ENCODE results near the gene SMIM41. TPM values are rescaled to one million over a fixed set of nuclear protein-coding genes. Genes with fewer than 3 reads are reported as not detected.
A peak's percentile ranks its signal among the peaks of the same experiment; 100 is the strongest.

Gene SMIM41
- total and polyA plus RNA-seq, 7 donors = 0.41 to 5.7 (median 0.88) TPM; not detected in 3

- peak; percentile 97 for DNase-seq
- Histone ChIP-seq H3K4me1 (peaks cover 0 to 56% (median 41%) of the 10 kb centered on the region in 4 donors), H3K36me3 (no peaks in the 10 kb centered on the region), H3K27me3 (no peaks in the 10 kb centered on the region), H3K9me3 (no peaks in the 10 kb centered on the region), H3K4me3 (peak overlapping the region in 2 of 4 donors; percentile 1 to 11), H3K27ac (peak overlapping the region; percentile 90 to 96 (median 92))
- intact Hi-C loops (cut with DNase I) = no loop called here
- 80 to 82% methylated on average over 18 of the region's 18 CpGs for WGBS, 2 donors
- TF ChIP-seq POLR2AphosphoS5 (IDR thresholded peaks at IDR 0.05) (peak; percentile 66 to 87 (median 78)), POLR2A (IDR thresholded peaks at IDR 0.05) (peak in 1 of 2 donors; percentile 40), EP300 (IDR thresholded peaks at IDR 0.05) (peak; percentile 58 to 96 (median 75))
- TF ChIP-seq, protein P1, sequence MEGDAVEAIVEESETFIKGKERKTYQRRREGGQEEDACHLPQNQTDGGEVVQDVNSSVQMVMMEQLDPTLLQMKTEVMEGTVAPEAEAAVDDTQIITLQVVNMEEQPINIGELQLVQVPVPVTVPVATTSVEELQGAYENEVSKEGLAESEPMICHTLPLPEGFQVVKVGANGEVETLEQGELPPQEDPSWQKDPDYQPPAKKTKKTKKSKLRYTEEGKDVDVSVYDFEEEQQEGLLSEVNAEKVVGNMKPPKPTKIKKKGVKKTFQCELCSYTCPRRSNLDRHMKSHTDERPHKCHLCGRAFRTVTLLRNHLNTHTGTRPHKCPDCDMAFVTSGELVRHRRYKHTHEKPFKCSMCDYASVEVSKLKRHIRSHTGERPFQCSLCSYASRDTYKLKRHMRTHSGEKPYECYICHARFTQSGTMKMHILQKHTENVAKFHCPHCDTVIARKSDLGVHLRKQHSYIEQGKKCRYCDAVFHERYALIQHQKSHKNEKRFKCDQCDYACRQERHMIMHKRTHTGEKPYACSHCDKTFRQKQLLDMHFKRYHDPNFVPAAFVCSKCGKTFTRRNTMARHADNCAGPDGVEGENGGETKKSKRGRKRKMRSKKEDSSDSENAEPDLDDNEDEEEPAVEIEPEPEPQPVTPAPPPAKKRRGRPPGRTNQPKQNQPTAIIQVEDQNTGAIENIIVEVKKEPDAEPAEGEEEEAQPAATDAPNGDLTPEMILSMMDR (IDR thresholded peaks at IDR 0.05) = no peak
These were observed 35.1 kb upstream of the SMIM41 start for GRCh38 chr12:52044292-52044983.

DNA sequence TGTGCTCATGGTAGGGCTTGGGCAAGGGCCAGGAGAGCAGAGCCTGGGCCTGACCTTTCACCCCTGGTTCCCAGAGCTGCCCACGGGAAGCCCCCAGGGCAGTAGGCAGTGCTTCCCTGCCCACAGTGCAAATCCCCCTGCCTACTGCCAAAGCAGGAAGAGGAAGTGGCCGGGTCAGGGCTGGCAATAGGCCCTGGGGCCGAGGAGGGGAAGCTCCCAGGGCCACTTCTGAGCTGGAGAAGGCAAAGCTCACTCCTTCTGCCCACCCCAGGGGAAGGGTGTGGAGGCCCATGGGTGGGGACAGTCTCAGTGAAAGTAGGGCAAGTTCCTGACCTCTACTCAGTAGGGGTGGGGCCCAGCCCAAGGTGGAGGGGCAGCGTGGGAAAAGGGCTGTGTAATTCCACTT, 33.7 kb upstream of the SMIM41 start:
- Histone ChIP-seq H3K27me3 (no peaks in the 10 kb centered on the region), H3K9me3 (no peaks in the 10 kb centered on the region), H3K27ac (peak overlapping the region; percentile 90 to 96 (median 92)), H3K4me1 (peaks cover 0 to 67% (median 51%) of the 10 kb centered on the region in 4 donors), H3K36me3 (no peaks in the 10 kb centered on the region), H3K4me3 (no peak overlapping the region)
- WGBS, 2 donors = 8 to 24% methylated on average over 4 of the region's 4 CpGs
- intact Hi-C loops (cut with DNase I) = no loop called here
- TF ChIP-seq, protein P1 (IDR thresholded peaks at IDR 0.05) = no peak
- TF ChIP-seq POLR2A (IDR thresholded peaks at IDR 0.05) (no peak), EP300 (IDR thresholded peaks at IDR 0.05) (no peak), POLR2AphosphoS5 (IDR thresholded peaks at IDR 0.05) (peak in 1 of 4 donors; percentile 9)
- peak; percentile 78 for DNase-seq

GRCh38 chr12:52046859-52047258, 32.6 kb upstream of the SMIM41 start:
- DNase-seq = peak; percentile 63
- peaks cover 0 to 66% (median 56%) of the 10 kb centered on the region in 4 donors for H3K4me1 ChIP-seq
- WGBS, 2 donors = 89 to 92% methylated on average over 7 of the region's 7 CpGs
- peak overlapping the region in 2 of 4 donors; percentile 92 to 96 for H3K27ac ChIP-seq
- no peak overlapping the region for H3K4me3 ChIP-seq
- no peaks in the 10 kb centered on the region for H3K9me3 ChIP-seq
- TF ChIP-seq POLR2A (IDR thresholded peaks at IDR 0.05) (no peak), POLR2AphosphoS5 (IDR thresholded peaks at IDR 0.05) (no peak), EP300 (IDR thresholded peaks at IDR 0.05) (no peak)
- TF ChIP-seq, protein P1 (IDR thresholded peaks at IDR 0.05) = no peak
- intact Hi-C loops (cut with DNase I) = no loop called here
- no peaks in the 10 kb centered on the region for H3K36me3 ChIP-seq
- no peaks in the 10 kb centered on the region for H3K27me3 ChIP-seq

DNA sequence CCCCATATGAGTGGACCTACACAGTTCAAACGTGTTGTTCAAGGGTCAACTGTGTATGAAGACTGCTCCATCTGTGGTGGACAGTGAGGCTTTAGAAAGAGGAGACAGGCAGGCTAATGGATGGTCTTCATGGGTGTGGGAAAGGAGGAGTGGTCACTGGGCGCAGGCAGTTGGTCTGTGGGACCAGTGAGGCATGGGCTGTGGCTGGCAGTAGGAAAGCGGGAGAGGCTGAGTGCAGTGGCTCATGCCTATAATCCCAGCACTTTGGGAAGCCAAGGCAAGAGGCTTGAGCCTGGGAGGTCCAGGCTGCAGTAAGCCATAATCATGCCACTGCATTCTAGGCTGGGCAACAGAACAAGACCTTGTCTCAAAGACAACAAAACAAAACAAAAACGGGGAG, 30.2 kb upstream of the SMIM41 start:
- intact Hi-C loops (cut with DNase I) = no loop called here

More for the DNA sequence above, 30.2 kb upstream of the SMIM41 start:
- H3K27ac ChIP-seq = peak overlapping the region in 3 of 4 donors; percentile 94 to 100 (median 98)
- no peaks in the 10 kb centered on the region for H3K9me3 ChIP-seq
- no peak for TF ChIP-seq POLR2A (IDR thresholded peaks at IDR 0.05)
- no peak for TF ChIP-seq EP300 (IDR thresholded peaks at IDR 0.05)
- TF ChIP-seq, protein P1 (IDR thresholded peaks at IDR 0.05) = no peak
- TF ChIP-seq POLR2AphosphoS5 (IDR thresholded peaks at IDR 0.05) = no peak
- peaks cover 0 to under 1% (median under 1%) of the 10 kb centered on the region in 4 donors for H3K36me3 ChIP-seq
- no peaks in the 10 kb centered on the region for H3K27me3 ChIP-seq
- H3K4me1 ChIP-seq = peaks cover 0 to 65% (median 61%) of the 10 kb centered on the region in 4 donors
- no peak for DNase-seq
- 78 to 82% methylated on average over 4 of the region's 4 CpGs for WGBS, 2 donors
- no peak overlapping the region for H3K4me3 ChIP-seq

Data from sigmoid colon (tissue), 7 donors.